SH-SY5Y (cell line): ENCODE data around the gene CHST9.

Experiments
- GATA2 ChIP-seq: IDR thresholded peaks from 2 replicates; pipeline ENCODE4 v1.6.1; 2011; ENCODE audit warnings: mild to moderate bottlenecking, low read depth, low read length
- GATA3 ChIP-seq: IDR thresholded peaks from 2 replicates; pipeline ENCODE4 v1.6.1; 2011; ENCODE audit warnings: low read depth, mild to moderate bottlenecking, low read length, moderate library complexity

The CHST9 gene

GRCh38 chr18:26909599-26910290 is 275.4 kb downstream of the CHST9 start:
- no peak for TF ChIP-seq GATA2
- no peak for TF ChIP-seq GATA3

- TF ChIP-seq GATA3, result no peak
- TF ChIP-seq GATA2, result no peak
Observed at GRCh38 chr18:26908906-26909305, 276.2 kb downstream of the CHST9 start.

GRCh38 chr18:26902291-26902690 is 282.8 kb downstream of the CHST9 start:
- TF ChIP-seq GATA2 (no peak), GATA3 (no peak)

- TF ChIP-seq GATA2 (no peak), GATA3 (no peak)
Observed at GRCh38 chr18:26901020-26901419, 284.1 kb downstream of the CHST9 start.

- TF ChIP-seq GATA3, result no peak
- no peak for TF ChIP-seq GATA2
Observed at GRCh38 chr18:26894426-26894825, 290.7 kb downstream of the CHST9 start.

- TF ChIP-seq GATA2, result no peak
Observed at GRCh38 chr18:26893996-26894395, 291.1 kb downstream of the CHST9 start.

GRCh38 chr18:26888259-26888658 is 296.8 kb downstream of the CHST9 start:
- TF ChIP-seq GATA2 (no peak), GATA3 (no peak)

- TF ChIP-seq GATA2 (no peak), GATA3 (no peak)
Observed at GRCh38 chr18:26875040-26875654, 310.0 kb downstream of the CHST9 start.

GRCh38 chr18:26874283-26874682 is 310.8 kb downstream of the CHST9 start:
- no peak for TF ChIP-seq GATA2
- no peak for TF ChIP-seq GATA3

GRCh38 chr18:26869640-26870039 is 315.5 kb downstream of the CHST9 start:
- TF ChIP-seq GATA3 (no peak), GATA2 (no peak)

- no peak for TF ChIP-seq GATA3
- TF ChIP-seq GATA2, result no peak
Observed at GRCh38 chr18:26868968-26869586, 316.0 kb downstream of the CHST9 start.

GRCh38 chr18:26867471-26867870 is 317.6 kb downstream of the CHST9 start:
- TF ChIP-seq GATA2 (no peak), GATA3 (no peak)

- TF ChIP-seq GATA2, result no peak
- no peak for TF ChIP-seq GATA3
Observed at GRCh38 chr18:26865557-26865956, 319.6 kb downstream of the CHST9 start, which contains the start of gene AQP4. AQP4 (minus strand) TSS chr18:26865707; CDS start chr18:26865689, 18 bp downstream.

- no peak for TF ChIP-seq GATA2
Observed at GRCh38 chr18:26864658-26865057, 320.4 kb downstream of the CHST9 start.

GRCh38 chr18:26863921-26864497 is 321.1 kb downstream of the CHST9 start:
- no peak for TF ChIP-seq GATA2
- TF ChIP-seq GATA3, result no peak
